Measurements from ENCODE around the gene RRAS2. TPM values are rescaled to one million over a fixed set of nuclear protein-coding genes. Genes with fewer than 3 reads are reported as not detected.
A peak's percentile ranks its signal among the peaks of the same experiment; 100 is the strongest.
"Not testable (repeated sequence)": the region's sequence is repeated elsewhere in the genome, so short reads cannot be mapped to it uniquely, and the experiment has no call there.

Gene RRAS2
- total and polyA plus RNA-seq, 9 of the 15 experiments (the other 6 are each of a cell fraction or from before 2014, with no cell fraction given) = 9.4 to 47.5 (median 37.6) TPM

DNA sequence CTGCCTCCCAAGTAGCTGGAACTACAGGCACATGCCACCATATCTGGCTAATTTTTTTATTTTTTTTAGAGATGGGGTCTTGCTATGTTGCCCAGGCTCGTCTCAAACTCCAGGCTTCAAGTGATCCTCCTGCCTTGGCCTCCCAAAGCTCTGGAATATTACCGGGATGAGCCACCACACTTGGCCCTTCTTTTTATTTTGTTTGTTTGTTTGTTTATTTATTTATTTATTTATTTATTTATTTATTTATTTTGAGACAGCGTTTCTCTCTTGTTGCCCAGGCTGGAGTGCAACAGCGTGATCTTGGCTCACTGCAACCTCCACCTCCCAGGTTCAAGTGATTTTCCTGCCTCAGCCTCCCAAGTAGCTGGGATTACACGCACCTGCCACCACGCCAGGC, 44.5 kb upstream of the RRAS2 start:
- TF ChIP-seq ZNF121 (CRISPR knock-in tag; conservative IDR thresholded peaks at IDR 0.05) = peak; percentile 72
- H3K79me2 ChIP-seq (ENCODE audit: control insufficient read depth, insufficient read depth, low read length); CTCF ChIA-PET (ENCODE audit: low intra/inter-chr PET ratio); H3K4me1 ChIP-seq (replicated peaks in 1 of 2; ENCODE audit: control insufficient read depth in 2 of 2, insufficient read depth in 2 of 2, low read length in 2 of 2); H3K9me1 ChIP-seq (ENCODE audit: control insufficient read depth, insufficient read depth, low read length); POLR2A ChIA-PET; H3K9me3 ChIP-seq (replicated peaks; ENCODE audit: control insufficient read depth, insufficient read depth, low read depth, low read length); ATAC-seq; intact Hi-C loops (cut with micrococcal nuclease); H3K36me3 ChIP-seq (ENCODE audit: control insufficient read depth, insufficient read depth, low read length); H3K4me3 ChIP-seq; H4K20me1 ChIP-seq (replicated peaks; ENCODE audit: control insufficient read depth, insufficient read depth, low read length); H3K9ac ChIP-seq (ENCODE audit: insufficient read depth in 1 of 2, low read depth in 2 of 2, low read length in 2 of 2); H2AFZ ChIP-seq (ENCODE audit: low read depth, low read length); H3K4me2 ChIP-seq (ENCODE audit: insufficient read depth, low read length); BruUV-seq (replicated peaks); H3K27me3 ChIP-seq (ENCODE audit: control insufficient read depth in 2 of 2, insufficient read depth in 2 of 2, low read length in 2 of 2); in situ Hi-C loops (cut with MboI); DNase-seq (ENCODE audit: extremely low read depth in 1 of 4, low spot score in 3 of 4); H3K27ac ChIP-seq (ENCODE audit: extremely low read depth, low read depth, low read length); FAIRE-seq: not testable (repeated sequence)
- 26% methylated on average over 6 of the region's 6 CpGs for WGBS (ENCODE audit: insufficient coverage, low coverage, missing lambda C conversion rate)

- CTCF ChIA-PET (ENCODE audit: low intra/inter-chr PET ratio) = no interaction called here
- in situ Hi-C loops (cut with MboI) = no loop called here
- no peak for TF ChIP-seq PHF8 (IDR thresholded peaks at IDR 0.05; ENCODE audit: borderline replicate concordance, low read length)
- no peak for TF ChIP-seq ZEB2 (IDR thresholded peaks at IDR 0.05)
- no peak for TF ChIP-seq E2F3 (CRISPR knock-in tag; IDR thresholded peaks at IDR 0.05)
- no peak for TF ChIP-seq TEAD1 (CRISPR knock-in tag; IDR thresholded peaks at IDR 0.05)
- TF ChIP-seq FOXA1 (IDR thresholded peaks at IDR 0.05; ENCODE audit: borderline replicate concordance) = no peak
- no peak for TF ChIP-seq ZNF311 (CRISPR knock-in tag; IDR thresholded peaks at IDR 0.05)
- TF ChIP-seq SFPQ (IDR thresholded peaks at IDR 0.05; ENCODE audit: low read depth, low read length) = no peak
- no peak for TF ChIP-seq HMGXB4 (CRISPR knock-in tag; IDR thresholded peaks at IDR 0.05)
- TF ChIP-seq ZNF174 (CRISPR knock-in tag; IDR thresholded peaks at IDR 0.05) = no peak
- no peak for TF ChIP-seq BDP1 (IDR thresholded peaks at IDR 0.05; ENCODE audit: insufficient read depth, insufficient read length)
Measured at GRCh38 chr11:14399087-14399486, 40.1 kb upstream of the RRAS2 start.

More at GRCh38 chr11:14399087-14399486, 40.1 kb upstream of the RRAS2 start:
- H3K9me1 ChIP-seq (ENCODE audit: control insufficient read depth, insufficient read depth, low read length) = no peaks in the 10 kb centered on the region
- no peak overlapping the region for H3K9ac ChIP-seq (ENCODE audit: insufficient read depth in 1 of 2, low read depth in 2 of 2, low read length in 2 of 2)
- H3K79me2 ChIP-seq (ENCODE audit: control insufficient read depth, insufficient read depth, low read length) = no peaks in the 10 kb centered on the region
- H3K4me1 ChIP-seq (replicated peaks in 1 of 2; ENCODE audit: control insufficient read depth in 2 of 2, insufficient read depth in 2 of 2, low read length in 2 of 2) = no peaks in the 10 kb centered on the region
- ATAC-seq (no peak), DNase-seq (ENCODE audit: extremely low read depth in 1 of 4, low spot score in 3 of 4) (no peak), FAIRE-seq (no peak)
- H3K36me3 ChIP-seq (ENCODE audit: control insufficient read depth, insufficient read depth, low read length) = no peaks in the 10 kb centered on the region
- H3K9me3 ChIP-seq (replicated peaks; ENCODE audit: control insufficient read depth, insufficient read depth, low read depth, low read length) = no peaks in the 10 kb centered on the region
- H3K27me3 ChIP-seq (ENCODE audit: control insufficient read depth in 2 of 2, insufficient read depth in 2 of 2, low read length in 2 of 2) = peaks cover 2 to 9% of the 10 kb centered on the region in 2 experiments; a peak in 4 of 5 replicates
- no peak overlapping the region for H3K4me3 ChIP-seq
- H3K27ac ChIP-seq (ENCODE audit: extremely low read depth, low read depth, low read length) = no peak overlapping the region
- no peaks in the 10 kb centered on the region; the same call in 1 of the 2 replicates for H4K20me1 ChIP-seq (replicated peaks; ENCODE audit: control insufficient read depth, insufficient read depth, low read length)
- POLR2A ChIA-PET = no interaction called here
- intact Hi-C loops (cut with micrococcal nuclease) = no loop called here
- H3K4me2 ChIP-seq (ENCODE audit: insufficient read depth, low read length) = no peak overlapping the region
- no peak overlapping the region for H2AFZ ChIP-seq (ENCODE audit: low read depth, low read length)
- WGBS (ENCODE audit: insufficient coverage, low coverage, missing lambda C conversion rate) = 0% methylated on average over 1 of the region's 1 CpG
- no TSS peak for BruUV-seq (replicated peaks)
